Measurements from ENCODE around the gene SEMA5A.

DNA sequence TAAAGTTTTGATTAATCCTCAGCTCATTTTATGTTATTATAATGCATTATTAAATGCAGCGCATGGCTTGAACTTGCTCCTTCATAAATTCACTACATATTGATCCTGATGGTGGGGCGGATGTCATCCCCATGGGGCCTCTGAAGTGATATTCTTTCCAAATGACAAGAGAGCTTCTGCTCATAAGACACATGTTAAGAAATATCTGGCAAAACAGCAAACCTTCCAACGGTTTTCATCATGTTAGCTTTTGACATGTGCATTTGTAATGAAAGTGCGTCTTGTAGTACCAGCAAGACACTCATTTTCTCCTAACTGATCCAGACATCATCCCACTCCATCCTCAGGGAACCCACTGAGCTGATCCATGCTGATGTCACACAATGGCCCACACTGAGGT lies 45.7 kb downstream of the SEMA5A start:
- TF ChIP-seq, protein P1, sequence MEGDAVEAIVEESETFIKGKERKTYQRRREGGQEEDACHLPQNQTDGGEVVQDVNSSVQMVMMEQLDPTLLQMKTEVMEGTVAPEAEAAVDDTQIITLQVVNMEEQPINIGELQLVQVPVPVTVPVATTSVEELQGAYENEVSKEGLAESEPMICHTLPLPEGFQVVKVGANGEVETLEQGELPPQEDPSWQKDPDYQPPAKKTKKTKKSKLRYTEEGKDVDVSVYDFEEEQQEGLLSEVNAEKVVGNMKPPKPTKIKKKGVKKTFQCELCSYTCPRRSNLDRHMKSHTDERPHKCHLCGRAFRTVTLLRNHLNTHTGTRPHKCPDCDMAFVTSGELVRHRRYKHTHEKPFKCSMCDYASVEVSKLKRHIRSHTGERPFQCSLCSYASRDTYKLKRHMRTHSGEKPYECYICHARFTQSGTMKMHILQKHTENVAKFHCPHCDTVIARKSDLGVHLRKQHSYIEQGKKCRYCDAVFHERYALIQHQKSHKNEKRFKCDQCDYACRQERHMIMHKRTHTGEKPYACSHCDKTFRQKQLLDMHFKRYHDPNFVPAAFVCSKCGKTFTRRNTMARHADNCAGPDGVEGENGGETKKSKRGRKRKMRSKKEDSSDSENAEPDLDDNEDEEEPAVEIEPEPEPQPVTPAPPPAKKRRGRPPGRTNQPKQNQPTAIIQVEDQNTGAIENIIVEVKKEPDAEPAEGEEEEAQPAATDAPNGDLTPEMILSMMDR (IDR thresholded peaks at IDR 0.05): no peak
- no peak for TF ChIP-seq POLR2A (IDR thresholded peaks at IDR 0.05)
- no peak for TF ChIP-seq EP300 (IDR thresholded peaks at IDR 0.05)
- no peak for TF ChIP-seq POLR2AphosphoS5 (IDR thresholded peaks at IDR 0.05)

Data from gastroesophageal sphincter (tissue), 3 donors.